OCI-M2 (cell line): ENCODE measurements around the gene TRAP1.
"Not testable (repeated sequence)": the region's sequence is repeated elsewhere in the genome, so short reads cannot be mapped to it uniquely, and the experiment has no call there.

Source experiments
- DNase-seq: peaks from one replicate; lab custom pipeline; 2025; ENCODE audit not compliant: unreplicated experiment; lab: John Stamatoyannopoulos, UW

Gene TRAP1

DNA sequence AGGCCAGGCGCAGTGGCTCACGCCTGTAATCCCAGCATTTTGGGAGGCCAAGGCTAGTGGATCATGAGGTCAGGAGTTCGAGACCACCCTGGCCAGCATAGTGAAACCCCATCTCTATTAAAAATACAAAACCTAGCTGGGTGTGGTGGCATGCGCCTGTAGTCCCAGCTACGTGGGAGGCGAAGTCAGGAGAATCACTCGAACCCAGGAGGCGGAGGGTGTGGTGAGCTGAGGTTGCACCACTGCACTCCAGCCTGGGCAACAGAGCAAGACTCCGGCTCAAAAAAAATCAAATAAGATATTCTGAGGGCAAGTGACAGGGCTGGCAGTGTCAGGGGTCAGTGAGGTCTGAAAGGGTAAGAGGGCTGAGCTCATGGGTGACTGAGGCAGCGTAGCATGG lies 2.9 kb downstream of the TRAP1 start:
- DNase-seq, result not testable (repeated sequence)

GRCh38 chr16:3713587-3714242 lies 3.6 kb downstream of the TRAP1 start:
- no peak for DNase-seq

GRCh38 chr16:3712861-3713372 lies 4.4 kb downstream of the TRAP1 start:
- DNase-seq, result no peak

DNA sequence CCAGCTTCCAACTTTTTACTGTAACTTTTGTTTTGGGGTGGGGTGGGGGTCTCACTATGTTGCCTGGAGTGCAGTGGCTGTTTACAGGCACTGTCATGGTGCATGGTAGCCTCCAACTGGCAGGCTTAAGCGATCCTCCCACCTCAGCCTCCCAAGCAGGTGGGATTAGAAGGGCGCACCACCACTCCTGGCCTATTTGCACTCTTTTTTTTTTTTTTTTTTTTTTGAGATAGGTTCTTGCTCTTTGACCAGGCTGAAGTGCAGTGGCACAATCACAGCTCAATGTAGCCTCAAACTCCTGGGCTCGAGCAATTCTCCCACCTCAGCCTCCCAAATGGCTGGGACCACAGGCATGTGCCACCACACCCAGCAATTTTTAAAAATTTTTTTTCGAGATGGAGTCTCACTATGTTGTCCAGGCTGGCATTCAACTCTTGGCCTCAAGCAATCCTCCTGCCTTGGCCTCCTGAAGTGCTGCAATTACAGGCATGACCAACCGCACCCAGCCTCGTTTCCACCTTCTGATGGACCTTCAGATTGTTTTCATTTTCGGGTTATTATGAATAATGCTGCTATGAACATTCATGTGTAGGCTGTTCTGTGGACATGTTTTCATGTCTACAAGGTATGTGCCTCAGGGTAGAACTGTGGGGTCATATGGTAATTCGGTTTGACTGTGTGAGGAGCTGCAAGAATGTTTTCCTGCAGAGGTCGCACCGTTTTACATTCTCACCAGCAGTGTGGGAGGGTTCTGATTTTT lies 10.9 kb downstream of the TRAP1 start:
- DNase-seq, result no peak

DNA sequence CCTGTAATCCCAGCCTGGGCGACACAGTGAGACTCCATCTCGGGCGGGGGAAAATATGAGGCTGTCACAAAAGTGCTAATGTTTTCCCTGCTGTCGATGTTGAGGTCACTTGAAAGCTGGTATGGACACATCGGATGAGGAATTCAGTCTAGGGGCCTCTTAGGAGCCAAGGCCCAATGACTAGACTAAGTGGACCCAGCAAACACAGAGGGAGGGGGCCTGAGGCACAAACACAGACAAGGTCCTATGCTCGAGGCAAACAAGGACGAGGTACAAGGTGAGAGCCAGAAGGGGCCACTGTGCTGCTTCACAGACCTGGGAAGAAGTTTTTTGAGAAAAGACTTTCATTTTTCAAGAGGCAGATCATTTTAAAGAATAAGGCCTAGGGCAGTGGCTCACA lies 15.2 kb downstream of the TRAP1 start:
- DNase-seq, result no peak

- DNase-seq, result no peak
Measured at GRCh38 chr16:3701531-3701930, 15.8 kb downstream of the TRAP1 start.

DNA sequence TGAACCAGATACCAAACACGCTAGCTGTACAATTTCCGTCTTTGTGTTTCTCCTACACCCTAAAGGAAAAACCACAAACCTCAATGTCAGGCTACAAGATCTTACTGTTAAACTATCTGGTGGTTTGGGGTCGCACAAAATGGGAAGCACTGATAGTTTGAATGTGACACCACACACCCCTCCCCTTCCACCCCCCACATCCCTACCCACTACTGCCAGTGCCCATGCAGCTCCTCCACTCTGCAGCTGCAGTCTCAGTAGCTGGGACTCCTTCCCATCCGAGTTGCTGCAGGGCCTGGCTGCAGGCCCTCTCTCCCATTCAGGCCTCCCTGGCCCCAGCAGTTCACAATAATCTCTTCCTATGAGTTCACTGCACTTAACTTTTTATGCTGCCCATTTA lies 18.4 kb downstream of the TRAP1 start:
- DNase-seq, result no peak

GRCh38 chr16:3696425-3697218 lies 20.7 kb downstream of the TRAP1 start:
- no peak for DNase-seq

- no peak for DNase-seq
Measured at GRCh38 chr16:3695610-3696369, 21.5 kb downstream of the TRAP1 start.

DNA sequence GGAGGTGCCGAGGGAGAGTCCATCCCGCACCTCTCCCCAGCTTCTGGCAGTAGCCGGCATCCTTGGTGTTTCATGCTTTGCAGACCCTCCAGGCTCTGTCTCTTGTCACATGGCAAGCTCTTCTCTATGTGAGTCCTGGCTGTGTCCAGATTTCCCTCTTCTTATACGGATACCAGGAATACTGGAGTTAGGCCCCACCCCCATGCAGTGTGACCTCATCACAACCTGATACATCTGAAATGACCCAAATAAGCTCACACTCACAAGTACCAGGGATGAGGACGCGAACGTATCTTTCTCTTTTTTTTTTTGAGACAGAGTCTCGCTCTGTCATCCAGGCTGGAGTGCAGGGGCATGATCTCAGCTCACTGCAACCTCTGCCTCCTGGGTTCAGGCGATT lies 23.3 kb downstream of the TRAP1 start:
- DNase-seq, result no peak

DNA sequence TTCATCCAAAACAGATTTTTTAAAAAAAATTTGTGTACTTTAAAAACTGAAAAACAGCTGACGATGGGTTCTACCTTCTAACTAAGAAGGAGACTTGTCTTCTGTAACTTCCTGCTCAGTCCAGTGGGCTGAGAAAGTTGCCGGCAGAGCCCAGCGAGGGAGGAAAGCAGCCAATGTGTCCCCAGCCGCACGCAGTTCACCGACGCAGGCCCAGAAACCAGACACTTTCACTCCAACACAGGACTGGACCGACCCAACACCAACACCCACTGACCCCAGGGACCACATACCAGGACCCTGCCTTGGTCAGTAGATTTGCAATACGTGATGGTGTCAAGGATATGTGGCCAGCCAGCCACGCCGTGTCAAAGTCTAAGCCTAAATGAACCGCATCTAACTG lies 25.6 kb downstream of the TRAP1 start:
- no peak for DNase-seq

DNA sequence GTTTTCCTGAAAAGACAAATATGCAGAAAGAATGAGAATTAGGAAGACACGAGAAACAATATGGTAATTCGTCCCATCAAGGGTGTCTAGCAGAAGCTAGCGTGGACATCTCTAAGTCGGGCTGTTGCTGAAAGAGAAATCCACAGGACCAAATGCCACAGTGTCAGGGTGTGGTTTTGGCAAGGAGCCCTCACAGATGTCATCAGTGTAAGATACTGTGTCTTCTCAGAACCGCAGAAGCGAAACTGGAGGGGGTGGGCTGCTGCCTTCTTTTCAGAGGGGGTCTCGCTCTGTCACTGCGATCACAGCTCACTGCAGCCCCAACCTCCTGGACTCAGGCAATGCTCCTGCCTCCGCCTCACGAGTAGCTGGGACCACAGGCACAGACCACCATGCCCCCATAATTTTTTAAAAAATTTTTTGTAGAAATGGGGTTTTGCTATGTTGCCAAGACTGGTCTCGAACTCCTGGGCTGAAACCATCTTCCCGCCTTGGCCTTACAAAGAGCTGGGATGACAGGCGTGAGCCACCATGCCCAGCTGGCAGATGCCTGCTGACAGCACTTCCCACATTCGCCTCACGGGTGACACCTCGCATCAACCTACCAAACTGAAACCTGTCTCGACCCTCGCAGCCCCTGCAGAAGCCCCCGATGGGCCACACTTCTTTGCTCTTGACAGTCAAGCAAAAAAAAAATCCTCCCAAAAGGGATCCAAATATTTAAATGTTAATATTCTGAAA lies 26.2 kb downstream of the TRAP1 start:
- no peak for DNase-seq

DNA sequence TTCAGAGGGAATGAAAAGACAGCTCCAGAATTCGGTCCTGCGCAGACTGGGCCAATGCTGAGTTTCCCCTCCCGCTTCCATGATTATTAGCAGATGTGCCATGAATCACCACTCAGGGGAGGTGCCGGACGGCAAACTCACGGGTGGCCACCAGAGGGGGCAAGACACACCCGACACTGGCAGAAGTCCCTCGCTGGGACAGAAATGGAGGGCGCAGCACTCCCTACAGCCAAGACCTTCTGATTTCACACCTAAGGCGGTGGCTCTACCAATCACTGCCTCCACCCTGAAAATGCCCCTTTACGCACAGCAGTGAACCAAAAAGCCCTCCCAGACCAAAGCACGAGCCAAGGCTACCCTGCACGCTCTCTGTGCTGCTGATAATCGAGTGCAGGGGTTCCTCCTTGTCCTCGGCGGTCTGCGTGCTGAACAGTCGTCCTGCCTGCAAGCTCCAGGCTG lies 26.8 kb downstream of the TRAP1 start:
- DNase-seq, result no peak

DNA sequence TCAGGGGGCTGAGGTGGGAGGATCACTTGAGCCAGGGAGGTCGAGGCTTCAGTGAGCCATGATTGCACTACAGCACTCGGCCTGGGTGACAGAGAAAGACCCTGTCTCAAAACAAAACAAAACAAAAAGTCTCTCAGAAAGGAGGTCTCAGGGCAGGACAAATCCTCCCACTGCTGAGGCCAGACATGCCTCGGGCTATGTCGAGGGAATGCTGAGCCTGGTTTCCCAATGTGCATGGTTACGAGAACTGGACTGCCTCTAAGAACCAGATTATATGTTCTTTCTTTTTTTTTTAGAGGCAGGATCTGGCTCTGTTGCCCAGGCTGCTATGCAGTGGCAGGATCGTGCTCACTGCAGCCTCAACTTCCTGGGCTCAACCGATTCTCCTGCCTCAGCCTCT lies 27.6 kb downstream of the TRAP1 start:
- no peak for DNase-seq

GRCh38 chr16:3687792-3688191 lies 29.5 kb downstream of the TRAP1 start:
- no peak for DNase-seq

DNA sequence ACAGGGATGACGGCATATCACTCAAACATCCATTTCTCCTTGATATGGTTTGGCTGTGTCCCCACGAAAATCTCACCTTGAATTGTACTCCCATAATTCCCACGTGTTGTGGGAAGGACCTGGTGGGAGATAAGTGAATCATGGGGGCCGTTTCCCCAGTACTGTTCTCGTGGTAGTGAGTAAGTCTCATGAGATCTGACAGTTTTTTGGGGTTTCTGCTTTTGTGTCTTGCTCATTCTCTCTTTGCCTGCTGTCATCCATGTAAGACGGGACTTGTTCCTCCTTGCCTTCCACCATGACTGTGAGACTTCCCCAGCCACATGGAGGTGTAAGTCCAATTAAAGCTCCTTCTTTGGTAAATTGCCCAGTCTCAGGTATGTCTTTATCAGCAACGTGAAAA lies 30.3 kb downstream of the TRAP1 start:
- DNase-seq, result no peak

GRCh38 chr16:3681206-3681605 lies 36.1 kb downstream of the TRAP1 start:
- no peak for DNase-seq

DNA sequence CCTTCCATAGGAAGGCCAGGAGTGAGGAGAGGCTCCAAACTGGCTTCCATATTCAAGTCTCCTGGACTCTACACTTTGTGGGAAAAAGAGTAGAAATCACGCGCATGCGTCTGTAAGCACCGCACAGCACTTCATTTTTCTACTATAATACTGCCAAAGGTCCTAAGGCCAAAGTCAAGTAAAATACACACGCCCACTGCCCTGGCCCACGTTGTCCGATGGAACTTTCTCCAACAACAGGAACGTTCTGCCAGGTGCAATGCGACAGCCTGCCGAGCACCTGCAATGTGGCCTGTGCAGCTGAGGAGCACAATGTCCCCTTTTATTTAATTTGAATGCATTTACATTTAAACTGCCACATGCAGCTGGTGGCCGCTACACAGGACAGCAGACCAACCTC lies 39.3 kb downstream of the TRAP1 start:
- no peak for DNase-seq

GRCh38 chr16:3675601-3676130 lies 41.7 kb downstream of the TRAP1 start:
- no peak for DNase-seq
